Measurements from ENCODE around the gene OR10A6.

The OR10A6 gene

GRCh38 chr11:7901319-7901854 is 29.7 kb downstream of the OR10A6 start:
- Histone ChIP-seq H3K4me1 (no peaks in the 10 kb centered on the region), H3K4me2 (ENCODE audit: low read length) (no peak overlapping the region), H3K27ac (no peak overlapping the region), H3K9ac (no peak overlapping the region), H3K79me2 (no peaks in the 10 kb centered on the region), H2AFZ (no peak overlapping the region), H3K27me3 (ENCODE audit: control insufficient read depth, insufficient read depth, low read length) (no peaks in the 10 kb centered on the region), H3K4me3 (ENCODE audit: low read depth, low read length) (no peak overlapping the region), H3K9me3 (ENCODE audit: control insufficient read depth, low read length) (no peaks in the 10 kb centered on the region), H3K36me3 (ENCODE audit: control insufficient read depth, insufficient read depth, low read length) (no peaks in the 10 kb centered on the region)
- no peak for TF ChIP-seq CTCF (IDR thresholded peaks at IDR 0.05)

DNA sequence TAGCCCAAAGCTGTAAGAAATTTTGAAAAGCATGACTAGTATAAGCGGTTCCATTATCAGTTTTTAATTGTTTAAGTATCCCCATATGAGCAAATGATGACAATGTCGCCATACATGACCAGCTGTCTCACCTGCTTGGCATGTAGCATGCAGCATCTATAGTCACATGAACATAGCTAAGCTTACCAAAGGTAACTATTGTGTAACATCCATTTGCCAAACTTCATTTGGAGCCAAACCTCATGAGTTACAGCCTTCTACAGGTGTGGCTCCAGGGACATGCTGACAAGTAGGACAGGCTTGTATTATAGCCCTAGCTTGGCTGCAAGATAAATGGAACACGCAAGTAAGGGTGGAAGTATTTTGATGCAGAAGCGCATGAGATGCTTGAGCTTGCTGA is 30.4 kb downstream of the OR10A6 start:
- Histone ChIP-seq H2AFZ (no peak overlapping the region), H3K9me3 (ENCODE audit: control insufficient read depth, low read length) (no peaks in the 10 kb centered on the region), H3K79me2 (no peaks in the 10 kb centered on the region), H3K4me3 (ENCODE audit: low read depth, low read length) (no peak overlapping the region), H3K27me3 (ENCODE audit: control insufficient read depth, insufficient read depth, low read length) (no peaks in the 10 kb centered on the region), H3K27ac (no peak overlapping the region), H3K9ac (no peak overlapping the region), H3K4me2 (ENCODE audit: low read length) (no peak overlapping the region), H3K36me3 (ENCODE audit: control insufficient read depth, insufficient read depth, low read length) (no peaks in the 10 kb centered on the region), H3K4me1 (no peaks in the 10 kb centered on the region)
- TF ChIP-seq CTCF (IDR thresholded peaks at IDR 0.05) = no peak

DNA sequence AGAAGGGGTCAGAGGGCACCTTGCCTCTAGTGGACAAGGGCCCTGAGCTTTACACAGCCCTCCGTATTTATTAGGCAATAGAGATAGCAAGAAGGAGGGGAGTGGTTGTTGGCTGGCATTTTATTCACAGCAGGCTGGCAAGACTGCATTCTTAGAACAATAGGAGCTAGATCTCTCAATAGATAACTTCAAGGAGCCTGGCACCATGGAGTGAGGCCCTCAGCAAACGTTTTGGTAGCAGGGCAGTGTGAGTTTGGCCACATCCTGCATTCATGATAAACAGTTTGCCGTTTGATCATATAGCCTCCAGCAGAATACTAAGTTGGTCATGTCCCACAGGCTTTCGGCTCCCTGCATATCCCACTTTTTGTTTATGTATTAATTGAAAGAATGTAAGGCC is 31.6 kb downstream of the OR10A6 start:
- Histone ChIP-seq H3K36me3 (ENCODE audit: control insufficient read depth, insufficient read depth, low read length) (no peaks in the 10 kb centered on the region), H3K9ac (no peak overlapping the region), H2AFZ (no peak overlapping the region), H3K9me3 (ENCODE audit: control insufficient read depth, low read length) (no peaks in the 10 kb centered on the region), H3K4me3 (ENCODE audit: low read depth, low read length) (no peak overlapping the region), H3K79me2 (no peaks in the 10 kb centered on the region), H3K27ac (no peak overlapping the region), H3K27me3 (ENCODE audit: control insufficient read depth, insufficient read depth, low read length) (no peaks in the 10 kb centered on the region), H3K4me2 (ENCODE audit: low read length) (no peak overlapping the region), H3K4me1 (no peaks in the 10 kb centered on the region)
- TF ChIP-seq CTCF (IDR thresholded peaks at IDR 0.05) = no peak

DNA sequence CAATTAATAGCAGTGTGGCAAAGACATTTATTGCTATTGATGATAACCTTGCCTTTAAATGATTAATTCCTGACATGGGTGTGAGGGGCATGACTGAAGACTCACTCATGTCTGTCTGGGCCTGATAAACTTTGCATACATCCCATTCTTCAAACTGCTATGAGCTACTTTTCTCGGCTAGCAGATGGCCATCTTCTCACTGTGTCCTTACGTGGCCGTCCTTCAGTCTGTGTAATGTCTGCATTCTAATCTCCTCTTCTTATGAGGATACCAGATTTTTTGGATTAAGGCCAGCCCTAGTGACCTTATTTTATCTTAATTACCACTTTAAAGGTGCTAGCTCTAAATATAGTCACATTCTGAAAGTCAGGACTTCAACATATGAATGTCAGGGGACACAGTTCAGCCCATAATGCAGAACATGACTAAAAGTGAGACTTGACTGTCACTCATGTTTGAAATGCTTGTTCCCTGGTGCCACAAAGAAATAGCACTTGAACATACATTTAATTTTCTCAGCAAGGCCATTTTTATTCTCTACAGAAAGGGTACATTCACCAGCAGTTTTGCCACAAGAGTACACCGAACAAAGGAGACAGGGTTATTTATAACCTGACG is 32.3 kb downstream of the OR10A6 start:
- Histone ChIP-seq H3K36me3 (ENCODE audit: control insufficient read depth, insufficient read depth, low read length) (no peaks in the 10 kb centered on the region), H3K4me1 (no peaks in the 10 kb centered on the region), H2AFZ (no peak overlapping the region), H3K9ac (no peak overlapping the region), H3K79me2 (no peaks in the 10 kb centered on the region), H3K27me3 (ENCODE audit: control insufficient read depth, insufficient read depth, low read length) (no peaks in the 10 kb centered on the region), H3K9me3 (ENCODE audit: control insufficient read depth, low read length) (no peaks in the 10 kb centered on the region), H3K4me3 (ENCODE audit: low read depth, low read length) (no peak overlapping the region), H3K4me2 (ENCODE audit: low read length) (no peak overlapping the region), H3K27ac (no peak overlapping the region)
- TF ChIP-seq CTCF (IDR thresholded peaks at IDR 0.05) = no peak

Data from parathyroid adenoma (tissue), 2 donors.